NOMO-1 (cell line): ENCODE measurements around the gene MYL4.
A peak's percentile ranks its signal among the peaks of the same experiment; 100 is the strongest.
"Not testable (repeated sequence)": the region's sequence is repeated elsewhere in the genome, so short reads cannot be mapped to it uniquely, and the experiment has no call there.

ENCODE experiments used
- DNase-seq, 2 experiments: peaks; one replicate each; lab custom pipeline; 2025; ENCODE audit not compliant: unreplicated experiment in 2 of 2; lab: John Stamatoyannopoulos, UW

Gene MYL4

DNA sequence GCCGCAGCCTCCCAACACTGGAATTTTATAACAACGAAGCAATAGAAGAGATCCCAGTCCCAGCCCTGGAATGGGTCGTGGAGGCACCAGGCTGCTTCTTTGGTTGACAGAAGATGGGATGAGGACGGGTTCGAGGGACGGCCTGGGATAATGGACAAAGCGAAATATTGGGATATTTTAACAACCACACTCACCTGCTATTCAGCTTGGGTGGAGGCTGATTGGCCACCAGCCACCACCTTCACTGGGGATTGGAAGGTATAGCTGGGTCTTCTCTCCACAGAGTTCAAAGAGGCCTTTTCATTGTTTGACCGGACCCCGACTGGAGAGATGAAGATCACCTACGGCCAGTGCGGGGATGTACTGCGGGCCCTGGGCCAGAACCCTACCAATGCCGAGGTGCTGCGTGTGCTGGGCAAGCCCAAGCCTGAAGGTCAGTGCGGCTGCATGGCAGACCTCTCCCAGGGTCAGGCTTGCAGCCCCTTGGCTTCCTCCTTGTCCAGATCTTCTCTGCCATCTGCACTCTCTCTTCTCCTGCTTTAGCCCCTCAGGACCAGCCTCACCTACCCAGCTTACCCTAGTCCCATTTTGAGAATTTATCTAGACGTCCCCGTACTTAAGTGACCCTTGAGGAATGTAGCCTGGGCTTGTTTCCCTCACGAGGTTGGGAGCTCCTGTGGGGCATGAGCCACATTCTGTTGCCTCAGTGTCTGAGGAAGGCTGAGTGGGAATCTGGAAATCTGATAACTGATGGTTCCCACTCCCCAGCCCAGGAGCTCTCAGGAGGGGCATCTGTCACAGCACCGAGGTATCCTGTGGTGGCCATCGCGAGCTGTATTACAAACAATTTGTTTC is 10.7 kb downstream of the MYL4 start:
- DNase-seq: no peak

DNA sequence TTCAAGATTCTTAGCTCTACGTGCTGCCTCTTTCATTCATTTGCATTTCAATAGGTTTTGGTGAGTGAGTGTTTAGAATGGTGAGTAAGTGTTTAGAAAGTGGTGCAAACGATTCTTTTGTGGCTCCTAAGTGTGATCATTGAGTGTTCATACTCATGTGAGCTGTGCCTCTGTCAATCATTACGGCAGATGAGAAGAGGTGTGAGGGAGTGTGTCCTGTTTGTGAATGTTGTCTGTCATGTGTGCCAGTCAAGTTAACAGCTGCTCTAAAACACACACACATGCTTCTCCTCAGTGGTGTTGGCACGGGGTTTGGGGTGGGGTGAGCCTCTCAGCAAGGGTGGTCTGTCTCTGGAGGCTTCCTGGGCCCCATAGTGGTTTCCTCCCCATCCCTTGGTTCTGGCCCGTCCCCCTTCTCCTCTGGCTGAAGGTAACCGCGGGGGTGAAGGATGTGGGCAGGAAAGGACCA is 11.4 kb downstream of the MYL4 start:
- no peak for DNase-seq

DNA sequence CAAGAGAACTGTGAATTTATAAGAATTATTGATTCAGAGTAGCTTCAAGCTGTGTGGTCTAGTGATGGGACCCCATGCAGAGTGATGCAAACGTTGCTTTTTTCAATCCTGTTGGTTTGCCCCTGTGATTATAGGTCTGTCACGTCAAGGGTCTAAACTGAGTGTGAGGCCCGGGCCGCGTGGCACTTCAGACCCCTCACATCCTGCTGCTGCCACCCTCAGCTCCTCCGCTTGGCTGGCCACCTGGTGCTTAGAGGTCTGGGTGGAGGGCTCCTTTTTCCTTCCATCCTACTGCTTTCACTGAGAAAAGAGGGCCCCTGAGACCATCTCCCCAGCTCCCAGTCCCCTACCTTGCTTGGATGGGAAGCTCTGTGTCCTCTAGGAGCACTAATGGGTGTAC is 12.0 kb downstream of the MYL4 start:
- DNase-seq: no peak

DNA sequence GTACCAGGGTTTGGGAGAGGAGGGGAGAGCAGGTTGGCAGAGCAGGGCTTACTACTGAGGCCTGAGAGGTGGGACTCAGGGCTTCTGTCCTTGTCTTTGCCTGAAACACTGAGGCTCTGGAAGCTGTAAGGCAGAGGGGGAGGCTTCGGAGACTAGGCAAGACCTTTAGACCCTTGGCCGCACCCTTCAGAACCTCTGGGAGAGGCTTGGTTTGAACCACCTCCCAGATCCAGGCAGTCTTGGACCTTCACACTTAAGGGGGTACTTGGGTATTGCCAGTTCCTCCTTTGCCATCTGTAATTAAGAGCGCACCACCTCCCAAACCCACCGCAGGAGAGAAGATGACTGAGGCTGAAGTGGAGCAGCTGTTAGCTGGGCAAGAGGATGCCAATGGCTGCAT is 12.9 kb downstream of the MYL4 start:
- no peak for DNase-seq

DNA sequence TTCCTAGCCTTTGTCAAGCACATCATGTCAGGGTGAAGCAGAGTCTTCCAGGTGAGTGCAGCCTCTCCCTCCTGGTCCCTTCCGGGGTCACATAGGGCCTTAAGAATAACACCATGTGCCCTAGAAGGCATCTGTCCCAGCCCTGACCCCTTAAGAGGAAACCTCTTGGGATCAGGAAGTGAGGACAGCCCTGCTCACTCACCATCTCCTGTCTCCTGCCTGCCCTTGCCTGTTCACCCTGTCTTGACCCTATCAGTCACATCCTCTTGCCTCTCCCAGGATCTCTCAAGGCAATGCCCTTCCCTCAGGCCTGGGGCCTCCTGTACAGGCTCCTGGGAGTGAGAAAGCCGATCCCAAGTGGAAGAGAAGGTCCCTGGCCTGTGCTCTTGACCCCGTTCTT is 13.9 kb downstream of the MYL4 start:
- DNase-seq: no peak

DNA sequence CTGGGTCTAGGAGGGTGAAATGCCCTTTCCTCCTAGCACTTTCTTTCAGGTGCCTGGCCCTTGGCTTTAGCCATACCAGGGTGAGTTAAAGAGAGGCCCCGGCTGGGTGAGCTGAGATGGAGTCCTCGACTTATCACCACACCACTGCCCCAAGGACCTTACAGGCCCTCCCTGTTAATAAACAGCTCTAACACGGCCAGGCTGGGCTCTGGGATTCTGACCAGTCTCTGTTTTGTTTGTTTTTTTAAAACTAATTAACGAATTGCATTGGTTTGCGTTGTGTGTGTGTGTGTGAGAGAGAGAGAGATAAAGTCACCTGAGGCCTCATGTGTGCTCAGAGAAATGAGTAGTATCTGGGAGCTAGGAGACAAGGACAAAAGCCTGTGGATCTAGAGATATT is 14.3 kb downstream of the MYL4 start:
- DNase-seq: no peak

DNA sequence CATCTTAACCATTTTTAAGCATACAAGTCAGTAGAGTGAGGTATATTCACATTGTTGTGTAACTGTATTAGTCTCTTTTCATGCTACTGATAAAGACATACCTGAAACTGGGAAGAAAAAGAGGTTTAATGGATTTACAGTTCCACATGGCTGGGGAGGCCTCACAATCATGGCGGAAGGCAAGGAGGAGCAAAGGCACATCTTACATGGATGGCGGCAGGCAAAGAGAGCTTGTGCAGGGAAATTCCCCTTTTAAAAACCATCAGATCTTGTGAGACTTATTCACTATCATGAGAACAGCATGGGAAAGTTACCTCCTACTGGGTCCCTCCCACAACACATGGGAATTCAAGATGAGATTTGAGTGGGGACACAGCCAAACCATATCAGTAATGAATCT is 14.9 kb downstream of the MYL4 start:
- DNase-seq: not testable (repeated sequence)

DNA sequence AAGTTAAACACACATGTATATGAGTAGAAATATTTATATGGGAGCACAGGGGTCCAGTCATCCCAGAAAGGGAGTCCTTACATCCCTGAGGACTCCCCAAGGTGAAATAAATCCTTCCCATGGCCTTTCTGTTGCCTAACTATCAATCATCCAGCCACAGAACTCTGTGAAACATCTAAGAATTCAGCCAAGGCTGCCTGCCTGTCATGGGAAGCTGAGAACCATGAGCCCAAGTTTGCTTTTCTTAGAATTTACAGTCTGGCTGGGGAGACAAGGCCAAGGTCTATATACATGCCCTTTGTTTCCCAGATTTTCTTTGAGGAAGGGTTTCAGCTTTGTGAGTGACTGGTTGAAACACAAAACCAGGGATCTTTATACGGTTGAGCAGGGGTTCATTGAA is 15.8 kb downstream of the MYL4 start:
- no peak for DNase-seq

DNA sequence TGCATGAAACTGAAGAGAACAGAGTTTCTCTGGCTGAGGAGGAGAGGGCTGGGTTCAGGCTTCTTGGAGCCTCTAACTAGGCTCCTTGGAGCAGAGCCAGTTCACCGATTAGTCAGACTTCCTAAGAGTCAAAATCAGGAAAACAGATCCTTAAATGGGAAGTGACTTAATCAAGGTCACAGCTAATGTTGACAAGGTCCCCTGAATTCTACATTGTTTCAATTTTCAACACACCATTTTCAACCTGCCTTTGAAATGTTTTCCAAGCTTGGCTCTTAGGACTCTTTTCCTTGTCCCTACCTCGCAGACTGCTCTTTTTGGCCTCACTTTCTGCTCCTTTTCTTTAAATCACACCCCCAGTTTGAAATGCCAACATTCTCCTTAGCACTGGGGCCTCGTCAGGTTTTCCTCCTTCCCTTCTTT is 16.3 kb downstream of the MYL4 start:
- DNase-seq: no peak

DNA sequence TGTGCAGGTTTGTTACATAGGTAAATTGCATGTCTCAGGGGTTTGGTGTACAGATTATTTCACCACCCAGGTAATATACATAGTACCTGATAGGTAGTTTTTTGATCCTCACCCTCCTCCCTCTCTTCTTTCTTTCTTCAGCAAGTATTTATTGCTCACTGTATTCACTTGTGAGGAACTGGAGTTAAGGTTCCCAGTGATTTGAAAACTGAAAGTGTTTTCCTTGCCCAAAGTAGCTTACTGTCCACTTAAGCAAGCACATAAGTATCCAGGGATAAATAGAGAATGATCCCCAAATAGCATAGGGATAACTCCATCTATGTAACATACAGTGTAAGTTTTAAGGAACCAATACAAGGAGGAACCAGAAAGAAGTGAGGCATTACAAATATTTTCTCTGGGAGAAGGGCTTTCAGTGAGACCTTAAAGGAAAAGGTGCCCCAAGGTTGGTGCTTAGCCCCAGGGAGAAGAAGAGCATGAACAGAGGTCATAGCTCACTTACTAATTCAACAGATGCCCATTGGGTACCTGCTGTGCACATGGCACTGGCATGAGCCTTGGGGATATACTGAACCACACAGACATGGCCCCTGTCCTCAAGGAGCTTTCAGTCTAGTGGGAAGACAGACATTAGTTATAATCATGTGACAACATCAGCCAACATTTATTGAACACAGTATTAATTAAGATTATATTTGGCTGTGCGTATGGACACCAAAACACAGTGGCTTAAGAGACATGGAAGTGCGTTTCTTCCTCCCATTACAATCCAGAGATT is 17.0 kb downstream of the MYL4 start:
- no peak for DNase-seq

DNA sequence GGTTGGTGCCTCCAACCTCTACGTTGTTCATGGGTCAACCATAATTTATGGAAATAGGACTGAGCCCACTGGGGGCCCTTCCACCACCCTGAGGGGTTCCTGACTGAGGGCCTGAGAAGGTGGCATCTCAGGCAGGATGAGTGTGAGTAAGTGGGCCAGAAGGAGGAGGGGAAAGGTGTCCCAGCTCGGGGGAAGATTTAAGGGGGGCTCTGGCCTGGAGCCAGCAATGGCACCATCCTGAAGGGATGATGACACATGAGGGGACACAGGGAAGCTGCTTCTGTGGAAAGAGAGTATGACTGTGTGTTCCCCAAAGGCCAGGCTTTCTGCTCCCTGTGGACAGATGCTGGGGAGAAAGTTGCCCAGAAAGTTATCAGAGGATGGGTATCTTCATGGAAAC is 18.7 kb downstream of the MYL4 start:
- DNase-seq: no peak

DNA sequence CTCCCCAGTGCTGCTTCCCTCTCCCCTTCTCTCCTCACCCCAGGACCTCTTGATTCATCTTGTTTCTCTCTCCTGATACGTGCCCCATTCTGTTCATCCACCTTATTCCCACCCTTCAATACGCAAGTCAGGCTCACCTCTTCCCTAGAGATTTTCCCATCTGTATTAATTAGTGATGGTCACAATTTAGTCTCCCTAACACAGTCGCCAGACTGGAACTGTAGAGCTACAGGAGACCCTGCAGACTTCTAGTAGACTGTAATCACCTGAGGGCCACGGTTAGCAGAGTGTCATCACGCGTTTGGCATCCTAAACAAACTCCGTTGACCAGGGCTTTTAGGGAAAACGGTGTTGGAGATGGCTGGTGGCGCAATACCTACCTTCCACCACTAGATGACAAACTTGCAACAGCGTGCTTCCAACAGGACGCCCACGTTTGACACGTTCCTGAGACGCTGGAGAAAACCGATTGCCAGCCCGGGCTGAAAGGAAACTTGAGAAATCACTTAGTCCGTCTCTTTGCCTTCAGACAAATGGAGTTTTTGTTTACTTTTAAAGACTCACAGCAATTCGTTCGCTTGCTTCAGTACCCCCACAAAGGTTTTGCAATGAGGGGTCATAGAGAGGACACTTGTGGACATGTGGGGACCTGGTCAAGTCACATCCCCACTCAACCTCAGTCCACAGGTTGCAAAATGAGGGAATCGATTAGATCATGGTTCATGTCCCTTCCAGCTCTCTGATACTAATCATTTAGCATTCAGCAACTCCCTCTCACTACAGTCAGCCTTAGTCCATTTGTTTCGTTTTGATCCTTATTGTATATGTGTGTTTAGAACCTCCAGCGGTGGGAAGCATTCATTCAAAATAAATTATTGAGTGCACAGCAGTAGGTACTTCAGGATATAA is 20.6 kb downstream of the MYL4 start:
- DNase-seq: peak; percentile 78 to 91

DNA sequence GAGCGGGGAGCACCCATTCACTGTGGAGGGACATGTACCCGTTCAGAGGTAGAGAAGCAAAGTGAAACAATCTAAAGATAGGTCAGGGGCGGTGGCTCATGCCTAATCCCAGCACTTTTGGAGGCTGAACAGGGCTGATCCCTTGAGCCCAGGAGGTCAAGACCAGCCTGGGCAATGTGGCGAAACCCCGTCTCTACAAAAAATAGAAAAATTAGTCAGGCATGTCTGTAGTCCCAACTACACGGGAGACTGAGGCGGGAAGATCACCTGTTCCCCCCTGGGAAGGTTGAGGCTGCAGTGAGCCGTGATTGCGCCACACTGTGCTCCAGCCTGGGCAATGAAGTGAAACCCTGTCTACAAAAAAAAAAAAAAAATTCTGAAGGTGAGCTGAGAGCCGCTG is 21.7 kb downstream of the MYL4 start:
- no peak for DNase-seq

DNA sequence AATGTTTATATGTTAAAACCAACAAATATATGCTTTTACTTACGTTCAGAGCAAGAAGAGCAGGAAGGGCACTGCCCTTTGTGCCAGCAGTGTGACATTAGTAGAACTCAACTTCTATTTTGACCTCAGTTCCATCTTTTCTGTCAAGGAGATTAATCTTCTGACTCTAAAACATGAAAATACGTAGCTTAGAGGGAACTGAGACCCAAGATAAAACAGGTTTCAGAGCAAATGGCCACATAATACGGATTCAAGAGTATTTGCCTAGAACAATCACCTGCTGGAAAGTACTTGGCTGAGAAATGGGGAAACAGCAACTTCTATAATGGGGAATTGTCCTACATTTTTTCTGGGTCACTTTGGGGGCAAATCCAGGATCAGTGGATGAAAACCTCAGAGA is 22.2 kb downstream of the MYL4 start:
- no peak for DNase-seq

DNA sequence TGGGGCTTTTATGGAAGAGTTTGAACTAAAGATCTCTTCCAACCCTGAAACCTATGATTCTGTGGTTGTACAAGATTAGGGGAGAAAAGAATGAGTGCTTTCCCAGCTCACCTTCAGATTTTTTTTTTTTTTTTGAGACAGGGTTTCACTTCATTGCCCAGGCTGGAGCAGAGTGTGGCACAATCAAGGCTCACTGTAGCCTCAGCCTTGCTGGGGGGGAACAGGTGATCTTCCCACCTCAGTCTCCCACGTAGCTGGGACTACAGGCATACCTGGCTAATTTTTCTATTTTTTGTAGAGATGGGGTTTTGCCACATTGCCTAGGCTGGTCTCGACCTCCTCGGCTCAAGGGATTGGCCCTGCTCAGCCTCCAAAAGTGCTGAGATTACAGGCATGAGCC is 22.7 kb downstream of the MYL4 start:
- no peak for DNase-seq

DNA sequence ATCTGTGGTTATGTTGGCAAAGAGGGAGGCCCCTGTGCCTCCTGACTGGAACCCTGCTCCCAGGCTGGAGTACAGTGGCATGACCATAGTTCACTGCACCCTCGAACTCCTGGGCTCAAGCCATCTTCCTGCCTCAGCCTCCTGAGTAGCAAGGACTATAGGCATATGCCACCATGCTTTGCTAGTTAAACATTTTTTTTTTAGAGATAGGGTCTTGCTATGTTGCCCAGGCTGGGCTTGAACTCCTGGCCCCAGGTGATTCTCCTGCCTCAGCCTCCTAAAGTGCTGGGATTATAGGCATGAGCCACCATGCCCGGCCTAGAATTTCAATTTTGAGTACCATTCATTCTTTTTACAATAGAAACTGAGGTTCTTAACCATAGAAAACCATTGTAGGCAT is 23.3 kb downstream of the MYL4 start:
- DNase-seq: no peak

DNA sequence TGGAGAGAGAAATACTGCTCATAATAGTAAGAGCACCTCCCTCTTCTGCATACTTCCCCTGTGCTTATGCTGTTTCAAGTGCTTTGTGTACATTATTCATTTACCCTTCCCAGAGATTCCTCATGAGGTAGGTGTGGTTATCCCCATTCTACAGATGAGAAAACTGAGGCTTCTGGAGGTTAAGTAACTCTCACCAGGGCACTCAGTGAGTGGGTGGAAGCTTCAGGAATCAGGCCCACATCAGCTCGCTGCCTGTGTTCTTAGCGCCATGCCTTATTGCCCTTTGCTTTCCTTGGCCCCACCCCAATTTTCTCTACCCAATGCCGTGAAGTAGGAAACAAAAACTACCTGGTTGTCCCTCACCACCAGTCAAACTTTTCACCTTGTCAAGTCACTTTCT is 26.4 kb downstream of the MYL4 start:
- no peak for DNase-seq

DNA sequence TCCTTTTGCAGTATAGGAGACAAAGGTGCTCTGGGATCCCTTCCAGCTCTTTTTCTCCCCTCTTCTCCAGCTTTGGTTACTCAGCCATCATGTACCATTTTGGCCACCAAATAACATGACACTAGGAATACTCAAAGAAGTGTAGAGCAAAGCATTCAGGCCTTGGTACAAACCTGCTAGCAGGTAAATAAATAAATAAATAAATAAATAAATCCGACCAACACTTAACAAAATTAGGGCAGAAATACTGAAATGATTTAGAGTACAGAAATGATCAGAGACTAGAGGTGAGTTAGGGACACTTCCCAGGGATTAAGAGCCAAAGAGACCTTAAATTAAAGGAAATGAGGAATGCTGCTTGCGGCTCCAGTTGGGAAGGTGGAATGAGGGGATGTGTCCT is 26.8 kb downstream of the MYL4 start:
- no peak for DNase-seq

DNA sequence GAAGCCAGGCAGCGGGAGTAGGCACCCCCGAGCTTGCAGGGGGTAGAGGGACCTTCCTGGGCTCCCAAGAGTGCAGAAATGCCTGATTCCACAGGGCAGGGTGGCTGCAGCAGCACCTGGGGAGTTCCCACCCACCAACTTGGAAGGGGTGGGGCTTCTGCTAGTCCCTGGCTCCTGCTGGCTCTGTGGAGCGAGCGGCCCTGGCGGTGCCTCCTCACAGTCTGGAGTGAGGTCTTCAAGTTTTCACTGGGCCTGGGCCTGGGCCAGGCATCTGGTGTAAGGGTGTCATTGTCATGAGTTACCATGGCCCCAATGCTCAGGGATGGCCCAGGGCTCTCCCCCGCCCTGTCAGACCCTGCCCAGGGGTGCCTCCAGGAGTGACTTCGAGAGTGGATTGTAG is 28.7 kb downstream of the MYL4 start:
- no peak for DNase-seq

DNA sequence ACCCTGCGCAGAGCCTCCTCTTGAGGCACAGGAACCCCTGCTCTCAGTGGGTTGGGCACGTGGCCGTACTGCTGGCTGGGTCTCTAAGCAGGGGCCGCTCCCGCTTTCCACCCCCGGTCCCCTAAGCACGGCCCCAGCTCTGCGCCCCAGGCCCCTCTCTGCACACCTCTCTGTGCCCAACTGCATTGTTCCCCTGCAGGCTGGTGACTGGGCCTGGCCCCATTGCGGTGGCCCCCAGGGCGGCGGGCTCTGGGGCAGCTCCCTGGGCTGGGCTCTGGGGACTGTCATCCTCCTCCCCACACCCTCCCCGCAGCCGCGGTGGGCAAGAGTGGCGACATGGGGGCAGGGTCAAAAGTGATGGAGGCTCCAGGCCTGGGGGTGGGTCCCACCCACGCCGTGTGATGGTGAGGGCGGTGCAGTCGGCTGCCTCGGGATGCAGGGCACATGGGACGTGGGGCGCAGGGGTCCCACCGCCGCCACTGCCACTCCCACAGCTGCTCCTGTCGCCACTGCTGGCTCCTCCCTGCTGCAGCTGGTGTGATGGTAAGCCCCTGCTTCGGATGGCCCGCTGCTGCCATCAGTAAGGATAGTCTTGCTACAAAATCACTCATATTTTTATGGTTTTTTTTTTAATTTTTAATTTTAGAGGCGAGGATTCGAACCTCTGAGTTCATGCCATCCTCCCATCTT is 29.3 kb downstream of the MYL4 start:
- DNase-seq: no peak

DNA sequence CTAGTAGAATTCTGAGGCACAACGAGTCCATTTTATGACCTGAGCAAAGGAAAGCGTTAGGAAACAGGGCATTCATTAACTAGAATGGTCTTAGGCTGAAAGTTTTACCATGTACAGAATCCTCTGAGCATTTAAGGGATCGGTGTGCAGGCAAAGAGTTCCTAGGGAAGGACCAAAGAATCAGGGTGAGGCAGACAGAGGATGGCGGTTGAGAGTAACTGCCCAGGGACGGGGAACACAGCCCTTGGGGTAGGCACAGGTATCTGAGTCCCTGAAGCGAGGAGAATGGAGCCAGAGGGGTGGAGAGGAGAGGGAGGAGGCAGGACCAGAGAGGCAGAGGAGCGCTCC is 30.4 kb downstream of the MYL4 start:
- DNase-seq: no peak
